SK-N-SH (cell line): ENCODE measurements around the gene SLC25A31.

ENCODE experiments used
- CHD2 ChIP-seq: fragments of 150-350 bp; IDR thresholded peaks from 2 replicates; pipeline ENCODE4 v1.6.1; 2018; ENCODE audit warnings: low read length; ENCODE audit not compliant: partially characterized antibody
- EP300 ChIP-seq, 2 experiments: IDR thresholded peaks; 2 replicates each; pipeline versions ENCODE4 v1.4.0 to v1.6.1; 2012; ENCODE audit warnings: borderline replicate concordance in 1 of 2, low read depth in 1 of 2, low read length in 1 of 2
- EZH2phosphoT487 ChIP-seq: fragments of 200-600 bp; sonication (generic); IDR thresholded peaks from 2 replicates; pipeline ENCODE4 v1.6.1; 2017; ENCODE audit warnings: low read depth, mixed run types, mild to moderate bottlenecking, antibody characterized with exemption, moderate library complexity, borderline replicate concordance
- FOXJ3 ChIP-seq: sonication (generic); formaldehyde crosslinking; IDR thresholded peaks from 2 replicates; pipeline ENCODE4 v1.5.1; 2020; ENCODE audit warnings: mild to moderate bottlenecking, missing genetic modification reagents
- MXI1 ChIP-seq: IDR thresholded peaks from 2 replicates; pipeline ENCODE4 v1.6.1; 2012; ENCODE audit warnings: mild to moderate bottlenecking, low read depth, low read length, improper control_type of control experiment
- POLR2AphosphoS5 ChIP-seq: IDR thresholded peaks from 2 replicates; pipeline ENCODE4 v1.6.1; 2012; ENCODE audit warnings: low read depth, low read length
- RAD21 ChIP-seq: IDR thresholded peaks from 2 replicates; pipeline ENCODE4 v1.6.1; 2012; ENCODE audit warnings: mild to moderate bottlenecking, low read length
- TAF1 ChIP-seq: IDR thresholded peaks from 2 replicates; pipeline ENCODE4 v1.6.1; 2012; ENCODE audit warnings: low read depth, mild to moderate bottlenecking, low read length, moderate library complexity, borderline replicate concordance
- TF ChIP-seq, protein P1 (sequence below): fragments of 200-600 bp; sonication (generic); IDR thresholded peaks from 2 replicates; pipeline ENCODE4 v1.6.1; 2017; ENCODE audit warnings: antibody characterized with exemption, mild to moderate bottlenecking, moderate library complexity
- TF ChIP-seq, protein P2 (sequence below): IDR thresholded peaks from 2 replicates; pipeline ENCODE4 v1.4.0; 2012; ENCODE audit warnings: low read depth, borderline replicate concordance
- TF ChIP-seq, protein P3 (sequence below): IDR thresholded peaks from 2 replicates; pipeline ENCODE4; 2012
- TF ChIP-seq, protein P4 (sequence below): IDR thresholded peaks from 2 replicates; pipeline ENCODE4 v1.4.0; 2012; ENCODE audit warnings: low read depth, borderline replicate concordance

DNA sequence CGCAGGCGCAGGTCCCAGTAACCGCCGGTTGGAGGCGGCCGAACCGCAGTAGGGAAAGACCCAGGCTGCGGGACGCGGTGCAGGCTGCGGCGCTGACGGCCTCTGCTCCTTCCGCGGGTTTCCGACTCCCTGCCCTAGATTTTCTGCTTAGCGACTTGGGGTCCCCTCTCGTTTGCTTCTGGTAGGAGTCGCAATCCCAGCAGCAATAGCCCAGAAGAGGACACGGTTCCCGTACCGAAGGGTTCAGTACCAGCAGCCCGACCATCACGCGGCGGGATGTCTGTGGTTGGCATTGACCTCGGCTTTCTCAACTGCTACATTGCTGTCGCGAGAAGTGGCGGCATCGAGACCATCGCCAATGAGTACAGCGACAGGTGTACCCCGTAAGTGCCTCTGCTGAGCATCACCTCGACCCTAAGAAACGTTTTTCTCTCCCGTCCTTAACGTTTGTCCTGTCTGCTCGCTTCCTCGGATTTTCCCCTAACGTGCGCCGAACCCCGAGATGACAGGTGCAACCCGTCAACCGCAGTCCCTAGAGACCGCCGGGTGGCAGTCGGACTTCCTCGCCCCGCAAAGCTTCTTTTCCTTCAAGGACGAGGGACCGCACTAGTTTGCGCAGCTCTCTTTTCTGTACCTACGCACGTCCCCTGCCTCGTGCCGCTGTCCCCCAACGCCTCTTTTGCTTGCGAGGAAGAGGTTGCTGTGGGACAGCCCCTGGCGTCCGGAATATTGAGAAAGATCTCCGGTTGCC is 52.2 kb downstream of the SLC25A31 start, which contains the start of gene HSPA4L:
- TF ChIP-seq POLR2AphosphoS5 (peak; percentile 81), CHD2 (peak; percentile 95), MXI1 (peak; percentile 80), EP300 (IDR thresholded peaks at IDR 0.05; ENCODE audit: borderline replicate concordance in 1 of 2, low read depth in 1 of 2, low read length in 1 of 2) (no peak), TAF1 (peak; percentile 56; the same call in 1 of the 2 replicates), EZH2phosphoT487 (no peak), FOXJ3 (CRISPR knock-in tag) (no peak), RAD21 (peak; percentile 53)
- TF ChIP-seq, protein P1, sequence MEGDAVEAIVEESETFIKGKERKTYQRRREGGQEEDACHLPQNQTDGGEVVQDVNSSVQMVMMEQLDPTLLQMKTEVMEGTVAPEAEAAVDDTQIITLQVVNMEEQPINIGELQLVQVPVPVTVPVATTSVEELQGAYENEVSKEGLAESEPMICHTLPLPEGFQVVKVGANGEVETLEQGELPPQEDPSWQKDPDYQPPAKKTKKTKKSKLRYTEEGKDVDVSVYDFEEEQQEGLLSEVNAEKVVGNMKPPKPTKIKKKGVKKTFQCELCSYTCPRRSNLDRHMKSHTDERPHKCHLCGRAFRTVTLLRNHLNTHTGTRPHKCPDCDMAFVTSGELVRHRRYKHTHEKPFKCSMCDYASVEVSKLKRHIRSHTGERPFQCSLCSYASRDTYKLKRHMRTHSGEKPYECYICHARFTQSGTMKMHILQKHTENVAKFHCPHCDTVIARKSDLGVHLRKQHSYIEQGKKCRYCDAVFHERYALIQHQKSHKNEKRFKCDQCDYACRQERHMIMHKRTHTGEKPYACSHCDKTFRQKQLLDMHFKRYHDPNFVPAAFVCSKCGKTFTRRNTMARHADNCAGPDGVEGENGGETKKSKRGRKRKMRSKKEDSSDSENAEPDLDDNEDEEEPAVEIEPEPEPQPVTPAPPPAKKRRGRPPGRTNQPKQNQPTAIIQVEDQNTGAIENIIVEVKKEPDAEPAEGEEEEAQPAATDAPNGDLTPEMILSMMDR: peak; percentile 24; the same call in 1 of the 2 replicates
- TF ChIP-seq, protein P2, sequence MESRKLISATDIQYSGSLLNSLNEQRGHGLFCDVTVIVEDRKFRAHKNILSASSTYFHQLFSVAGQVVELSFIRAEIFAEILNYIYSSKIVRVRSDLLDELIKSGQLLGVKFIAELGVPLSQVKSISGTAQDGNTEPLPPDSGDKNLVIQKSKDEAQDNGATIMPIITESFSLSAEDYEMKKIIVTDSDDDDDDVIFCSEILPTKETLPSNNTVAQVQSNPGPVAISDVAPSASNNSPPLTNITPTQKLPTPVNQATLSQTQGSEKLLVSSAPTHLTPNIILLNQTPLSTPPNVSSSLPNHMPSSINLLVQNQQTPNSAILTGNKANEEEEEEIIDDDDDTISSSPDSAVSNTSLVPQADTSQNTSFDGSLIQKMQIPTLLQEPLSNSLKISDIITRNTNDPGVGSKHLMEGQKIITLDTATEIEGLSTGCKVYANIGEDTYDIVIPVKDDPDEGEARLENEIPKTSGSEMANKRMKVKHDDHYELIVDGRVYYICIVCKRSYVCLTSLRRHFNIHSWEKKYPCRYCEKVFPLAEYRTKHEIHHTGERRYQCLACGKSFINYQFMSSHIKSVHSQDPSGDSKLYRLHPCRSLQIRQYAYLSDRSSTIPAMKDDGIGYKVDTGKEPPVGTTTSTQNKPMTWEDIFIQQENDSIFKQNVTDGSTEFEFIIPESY: peak; percentile 82
- TF ChIP-seq, protein P3, sequence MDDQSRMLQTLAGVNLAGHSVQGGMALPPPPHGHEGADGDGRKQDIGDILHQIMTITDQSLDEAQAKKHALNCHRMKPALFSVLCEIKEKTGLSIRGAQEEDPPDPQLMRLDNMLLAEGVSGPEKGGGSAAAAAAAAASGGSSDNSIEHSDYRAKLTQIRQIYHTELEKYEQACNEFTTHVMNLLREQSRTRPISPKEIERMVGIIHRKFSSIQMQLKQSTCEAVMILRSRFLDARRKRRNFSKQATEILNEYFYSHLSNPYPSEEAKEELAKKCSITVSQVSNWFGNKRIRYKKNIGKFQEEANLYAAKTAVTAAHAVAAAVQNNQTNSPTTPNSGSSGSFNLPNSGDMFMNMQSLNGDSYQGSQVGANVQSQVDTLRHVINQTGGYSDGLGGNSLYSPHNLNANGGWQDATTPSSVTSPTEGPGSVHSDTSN: no peak
- TF ChIP-seq, protein P4, sequence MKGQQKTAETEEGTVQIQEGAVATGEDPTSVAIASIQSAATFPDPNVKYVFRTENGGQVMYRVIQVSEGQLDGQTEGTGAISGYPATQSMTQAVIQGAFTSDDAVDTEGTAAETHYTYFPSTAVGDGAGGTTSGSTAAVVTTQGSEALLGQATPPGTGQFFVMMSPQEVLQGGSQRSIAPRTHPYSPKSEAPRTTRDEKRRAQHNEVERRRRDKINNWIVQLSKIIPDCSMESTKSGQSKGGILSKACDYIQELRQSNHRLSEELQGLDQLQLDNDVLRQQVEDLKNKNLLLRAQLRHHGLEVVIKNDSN: 0 out of 2 replicates have a peak, but pooled peaks have one; percentile 3
